Measurements from ENCODE around the gene FARP1.

GRCh38 chr13:98157609-98158008 is 14.7 kb downstream of the FARP1 start:
- TF ChIP-seq CTCF (conservative IDR thresholded peaks at IDR 0.05) (no peak), ZFX (IDR thresholded peaks at IDR 0.05) (no peak)

All from C4-2B (cell line).